ENCODE data around the gene OR2V2.
"Not testable (repeated sequence)": the region's sequence is repeated elsewhere in the genome, so short reads cannot be mapped to it uniquely, and the experiment has no call there.

Gene OR2V2

DNA sequence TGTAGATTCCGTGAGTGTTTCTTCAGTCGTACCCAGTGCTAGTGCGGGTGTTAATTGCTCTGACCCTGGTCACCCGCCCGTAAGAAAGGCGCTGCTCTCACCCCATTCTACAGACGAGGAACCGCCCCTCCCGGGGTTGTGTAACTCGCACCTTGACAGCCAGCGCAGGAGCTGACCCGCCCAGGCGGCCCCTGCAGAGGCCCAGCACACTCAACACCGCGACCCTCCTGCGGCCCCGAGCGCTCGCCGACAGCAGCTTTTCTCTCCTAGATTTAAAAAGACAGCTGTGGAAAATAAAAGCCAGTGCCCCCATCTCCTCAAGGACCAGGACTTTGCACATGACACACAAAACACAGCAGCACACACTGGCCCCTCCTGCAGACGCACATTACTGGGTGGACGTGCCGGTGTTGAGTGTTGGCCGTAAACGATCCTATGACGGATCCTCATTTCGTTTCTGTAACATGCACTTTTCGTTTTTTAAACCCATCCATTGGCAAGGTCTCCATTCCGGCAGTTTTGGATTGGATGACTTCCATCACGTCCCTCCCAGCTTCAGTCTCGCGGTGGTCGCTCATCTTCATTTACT, 22.9 kb downstream of the OR2V2 start:
- no peak for DNase-seq

DNA sequence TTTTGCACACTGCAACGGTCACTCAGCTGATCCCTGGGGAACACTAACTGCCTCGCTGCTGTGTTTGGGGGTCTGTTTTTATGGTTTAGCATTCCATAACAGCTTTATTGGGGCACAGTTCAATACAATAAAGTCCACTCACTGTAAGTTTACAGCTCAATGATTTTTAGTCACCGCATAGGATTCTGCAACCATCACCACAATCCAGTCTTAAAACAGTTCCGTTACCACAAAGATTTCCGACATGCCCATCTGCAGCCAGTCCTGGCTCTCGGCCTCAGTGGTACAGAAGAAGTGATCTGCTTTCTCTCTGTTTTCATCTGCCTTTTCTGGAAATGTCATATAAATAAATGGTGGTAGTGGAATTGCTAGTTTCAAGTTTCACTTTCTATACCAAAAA, 23.6 kb downstream of the OR2V2 start:
- peak; percentile 39 for DNase-seq

DNA sequence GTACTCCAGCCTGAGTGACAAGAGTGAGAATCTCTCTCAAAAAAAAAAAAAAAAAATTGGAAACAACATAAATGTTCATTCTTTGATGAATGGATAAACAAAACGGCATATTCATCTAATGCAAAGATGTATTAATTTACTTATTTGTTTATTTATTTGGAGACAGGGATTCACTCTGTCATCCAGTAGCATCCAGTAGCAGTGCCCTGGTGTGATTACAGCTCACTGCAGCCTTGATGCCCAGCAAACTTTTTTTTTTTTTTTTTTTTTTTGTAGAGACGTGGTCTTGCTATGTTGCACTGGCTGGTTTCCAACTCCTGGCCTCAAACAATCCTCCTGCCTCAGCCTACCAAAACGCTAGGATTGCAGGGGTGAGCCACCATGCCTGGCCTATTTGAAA, 24.4 kb downstream of the OR2V2 start:
- DNase-seq, result no peak

DNA sequence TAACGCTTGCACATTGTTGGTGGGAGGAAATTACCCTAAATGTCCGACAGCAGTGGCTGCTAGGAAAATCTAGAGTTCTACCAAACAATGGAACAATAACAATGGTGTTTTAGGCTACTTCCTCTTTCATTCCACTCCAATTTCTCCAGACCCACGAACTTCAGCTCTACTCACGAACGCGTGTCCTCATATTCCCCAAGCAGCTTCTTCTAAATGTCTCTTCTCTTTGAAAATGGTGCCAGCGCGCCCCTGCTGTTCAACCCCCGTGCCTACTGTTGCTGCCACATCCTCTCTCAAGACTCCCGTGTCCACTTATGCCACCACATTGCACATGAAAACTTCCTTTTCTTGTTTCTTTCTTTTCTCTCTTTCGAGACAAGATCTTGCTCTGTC, 25.6 kb downstream of the OR2V2 start:
- no peak for DNase-seq

GRCh38 chr5:181173420-181174342, 26.3 kb downstream of the OR2V2 start:
- peak; percentile 53 for DNase-seq

DNA sequence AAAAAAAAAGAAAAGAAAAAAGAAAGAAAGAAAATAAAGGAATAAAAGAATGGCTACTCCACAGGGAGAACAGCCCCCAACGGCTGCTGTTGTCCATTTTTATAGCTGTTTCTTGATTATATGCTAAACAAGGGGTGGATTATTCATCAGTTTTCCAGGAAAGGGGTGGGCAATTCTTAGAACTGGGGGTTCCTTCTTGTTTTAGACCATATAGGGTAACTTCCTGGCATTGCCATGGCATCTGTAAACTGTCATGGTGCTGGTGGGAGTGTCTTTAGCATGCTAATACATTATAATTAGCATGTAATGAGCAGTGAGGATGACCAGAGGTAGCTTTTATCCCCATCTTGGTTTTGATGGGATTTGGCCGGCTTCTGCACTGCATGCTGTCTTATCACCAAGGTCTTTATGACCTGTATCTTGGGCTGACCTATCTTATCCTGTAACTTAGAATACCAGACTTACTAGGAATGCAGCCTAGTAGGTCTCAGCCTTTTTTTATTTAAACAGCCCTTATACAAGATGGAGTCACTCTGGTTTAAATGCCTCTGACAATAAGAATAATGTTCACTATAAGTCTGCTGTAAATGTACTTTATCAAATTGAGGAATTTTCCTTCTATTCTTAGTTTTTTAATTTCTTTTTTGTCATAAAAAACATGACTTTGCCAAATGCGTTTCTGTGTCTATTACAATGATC, 29.0 kb downstream of the OR2V2 start:
- no peak for DNase-seq

DNA sequence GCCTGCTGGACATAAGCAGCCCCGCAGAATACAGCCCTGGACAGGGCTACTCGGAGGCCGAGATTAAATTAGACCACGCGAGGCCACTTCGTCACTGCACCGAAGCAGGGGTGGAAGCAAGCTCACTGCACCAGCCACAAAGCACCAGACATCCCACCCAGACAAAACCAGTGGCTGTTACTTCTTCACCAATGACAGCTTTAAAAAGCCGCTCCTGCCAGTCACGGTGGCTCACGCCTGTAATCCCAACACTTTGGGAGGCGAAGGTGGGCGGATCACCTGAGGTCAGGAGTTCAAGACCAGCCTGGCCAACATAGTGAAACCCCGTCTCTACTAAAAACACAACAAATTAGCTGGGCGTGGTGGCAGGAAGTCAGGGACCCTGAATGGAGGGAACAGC, 30.2 kb downstream of the OR2V2 start:
- DNase-seq, result not testable (repeated sequence)

- DNase-seq, result peak; percentile 67
Measured at GRCh38 chr5:181181650-181182565, 34.5 kb downstream of the OR2V2 start.

DNA sequence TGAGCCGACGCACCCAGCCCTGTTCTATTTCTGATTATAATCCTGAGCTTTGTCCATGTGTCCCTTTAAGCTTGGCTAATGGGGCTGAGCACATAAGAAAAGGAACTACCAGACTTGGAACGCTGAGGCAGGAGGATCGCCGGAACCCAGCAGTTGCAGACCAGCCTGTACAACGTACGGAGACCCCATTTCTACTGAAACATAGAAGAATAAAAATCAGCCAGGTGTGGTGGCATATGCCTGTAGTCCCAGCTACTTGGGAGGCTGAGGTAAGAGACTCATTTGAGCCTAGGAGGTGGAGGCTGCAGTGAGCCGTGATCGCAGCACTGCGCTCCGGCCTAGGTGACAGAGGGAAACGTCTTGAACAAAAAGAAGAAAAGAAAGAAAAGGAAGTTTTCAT, 35.3 kb downstream of the OR2V2 start:
- DNase-seq, result no peak

GRCh38 chr5:181184845-181185216, 37.4 kb downstream of the OR2V2 start:
- no peak for DNase-seq

- DNase-seq, result no peak
Measured at GRCh38 chr5:181185560-181185959, 38.2 kb downstream of the OR2V2 start.

- DNase-seq, result no peak
Measured at GRCh38 chr5:181186022-181186421, 38.6 kb downstream of the OR2V2 start.

DNA sequence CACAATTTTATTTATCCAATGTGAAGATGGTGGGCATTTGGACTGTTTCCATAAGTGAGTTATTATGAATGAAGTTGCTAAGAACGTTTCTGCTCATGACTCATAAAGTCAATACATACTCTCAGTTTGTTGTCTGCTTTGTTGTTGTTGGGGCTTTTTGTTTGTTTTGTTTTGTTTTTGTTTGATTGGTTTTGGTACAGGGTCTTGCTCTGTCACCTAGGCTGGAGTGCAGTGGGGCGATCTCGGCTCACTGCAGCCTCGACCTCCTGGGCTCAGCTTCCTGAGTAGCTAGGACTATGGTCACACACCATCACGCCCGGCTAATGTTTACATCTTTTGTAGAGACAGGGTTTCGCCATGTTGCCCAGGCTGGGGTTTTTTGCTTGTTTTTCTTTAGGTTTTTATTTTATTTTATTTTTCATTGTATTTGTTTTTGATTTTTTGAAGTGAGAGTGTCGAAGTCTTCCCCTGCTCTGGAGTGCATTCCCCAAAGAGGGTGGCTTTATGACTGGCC, 39.7 kb downstream of the OR2V2 start:
- no peak for DNase-seq

DNA sequence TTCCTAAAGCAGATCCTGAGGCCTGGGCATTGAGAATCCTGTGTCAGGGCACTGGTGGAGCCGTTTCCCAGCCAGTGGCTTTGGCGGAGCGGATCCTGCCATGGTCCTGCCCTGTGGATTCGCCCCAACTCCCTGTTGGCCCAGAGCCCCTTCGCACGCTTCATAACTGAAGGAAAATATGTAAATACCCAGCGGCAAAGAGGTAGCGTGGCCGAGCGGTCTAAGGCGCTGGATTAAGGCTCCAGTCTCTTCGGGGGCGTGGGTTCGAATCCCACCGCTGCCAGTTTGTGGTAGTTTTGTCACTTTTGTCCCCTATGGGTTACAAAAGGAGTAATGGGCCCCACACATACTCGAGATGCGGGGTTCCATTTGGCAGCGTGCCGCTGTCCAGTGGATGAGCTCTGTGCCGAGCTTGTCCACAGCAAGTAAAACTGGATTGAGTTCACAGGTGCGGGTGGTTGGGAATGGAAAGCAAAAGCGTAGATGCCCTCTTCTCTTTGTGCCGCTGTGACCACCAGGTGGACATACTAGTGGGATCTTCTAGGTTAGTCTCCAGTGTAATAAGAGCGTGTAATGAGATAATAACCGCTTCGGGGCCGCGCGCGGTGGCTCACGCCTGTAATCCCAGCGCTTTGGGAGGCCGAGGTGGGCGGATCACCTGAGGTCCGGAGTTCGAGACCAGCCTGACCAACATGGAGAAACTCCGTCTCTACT, 40.3 kb downstream of the OR2V2 start:
- peak; percentile 80 for DNase-seq

- DNase-seq, result peak; percentile 73
Measured at GRCh38 chr5:181188700-181189362, 41.4 kb downstream of the OR2V2 start.

GRCh38 chr5:181189363-181189961, 42.1 kb downstream of the OR2V2 start:
- no peak for DNase-seq

GRCh38 chr5:181189962-181190710, 42.8 kb downstream of the OR2V2 start:
- no peak for DNase-seq

DNA sequence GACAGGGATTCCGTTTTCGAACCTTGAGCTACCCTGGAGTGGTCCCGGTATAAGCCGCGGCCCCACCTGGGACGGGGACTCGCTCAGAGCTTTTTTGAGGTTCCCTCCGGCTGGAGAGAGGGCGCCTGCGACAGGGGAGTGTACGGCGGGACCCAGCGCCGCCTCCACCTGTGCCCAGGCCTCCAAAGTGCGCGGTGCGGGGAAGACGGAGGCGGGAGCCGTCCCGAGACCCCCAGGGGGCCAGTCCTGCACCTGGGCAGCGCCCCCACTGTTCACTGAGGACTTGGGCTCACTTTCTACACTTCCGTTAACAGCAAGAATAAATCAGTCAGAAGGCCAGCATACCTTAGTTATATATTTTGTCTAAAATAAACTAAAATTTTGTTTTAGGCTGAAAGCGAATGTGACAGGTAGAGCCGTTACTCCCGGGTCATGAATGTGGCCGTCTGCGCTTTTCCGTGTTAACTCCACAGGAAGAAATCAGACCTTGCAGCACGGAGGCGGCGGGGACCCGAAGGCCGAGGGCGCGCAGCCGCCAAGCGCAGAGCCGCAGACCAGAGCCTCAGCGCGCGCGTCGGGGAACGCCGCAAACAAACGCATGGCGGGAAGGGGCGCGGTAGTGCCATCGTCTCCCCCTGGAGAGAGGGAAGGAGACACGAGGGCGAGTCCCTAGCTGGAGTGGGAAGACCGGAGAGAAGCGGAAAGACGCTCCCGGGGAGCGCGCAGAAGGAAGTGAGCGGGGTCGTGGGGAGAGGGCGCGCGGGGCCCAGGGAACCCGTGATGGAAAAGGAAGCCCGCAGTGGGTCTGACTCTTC, 43.5 kb downstream of the OR2V2 start:
- DNase-seq, result peak; percentile 38

Data from fibroblast of skin of abdomen (primary cell).